ENCODE results near the gene OPHN1.

The OPHN1 gene

GRCh38 chrX:68439341-68439740 lies 6.0 kb upstream of the OPHN1 start:
- no peak for TF ChIP-seq CTCF (IDR thresholded peaks at IDR 0.05; ENCODE audit: extremely low read depth, missing control alignments)
- no peak for DNase-seq (ENCODE audit: low spot score)

GRCh38 chrX:68438575-68438974 lies 5.3 kb upstream of the OPHN1 start:
- no peak for TF ChIP-seq CTCF (IDR thresholded peaks at IDR 0.05; ENCODE audit: extremely low read depth, missing control alignments)
- DNase-seq (ENCODE audit: low spot score) = no peak

GRCh38 chrX:68433981-68434299 lies 645 bp upstream of the OPHN1 start:
- no peak for DNase-seq (ENCODE audit: low spot score)
- TF ChIP-seq CTCF (IDR thresholded peaks at IDR 0.05; ENCODE audit: extremely low read depth, missing control alignments) = no peak

GRCh38 chrX:68432648-68433047 lies 647 bp downstream of the OPHN1 start:
- TF ChIP-seq CTCF (IDR thresholded peaks at IDR 0.05; ENCODE audit: extremely low read depth, missing control alignments) = no peak
- no peak for DNase-seq (ENCODE audit: low spot score)

GRCh38 chrX:68431836-68432235 lies 1.5 kb downstream of the OPHN1 start:
- no peak for DNase-seq (ENCODE audit: low spot score)
- TF ChIP-seq CTCF (IDR thresholded peaks at IDR 0.05; ENCODE audit: extremely low read depth, missing control alignments) = no peak

- TF ChIP-seq CTCF (IDR thresholded peaks at IDR 0.05; ENCODE audit: extremely low read depth, missing control alignments) = no peak
- no peak for DNase-seq (ENCODE audit: low spot score)
Observed at GRCh38 chrX:68429216-68429615, 4.1 kb downstream of the OPHN1 start.

- no peak for TF ChIP-seq CTCF (IDR thresholded peaks at IDR 0.05; ENCODE audit: extremely low read depth, missing control alignments)
- DNase-seq (ENCODE audit: low spot score) = no peak
Observed at GRCh38 chrX:68428431-68428830, 4.9 kb downstream of the OPHN1 start.

Data from GM20000 (cell line).